ENCODE results near the gene MYH7. TPM values are rescaled to one million over a fixed set of nuclear protein-coding genes. Genes with fewer than 3 reads are reported as not detected.

The MYH7 gene
- total and polyA plus RNA-seq, 4 donors = 0.02 to 0.42 (median 0.04) TPM

GRCh38 chr14:23482823-23483148, 47.3 kb upstream of the MYH7 start:
- Histone ChIP-seq H3K27ac (ENCODE audit: low read depth in 1 of 2, low read length in 2 of 2) (no peak overlapping the region), H3K27me3 (ENCODE audit: control insufficient read depth in 4 of 4, insufficient read depth in 4 of 4, low read length in 3 of 4) (no peaks in the 10 kb centered on the region), H3K9ac (ENCODE audit: low read depth in 1 of 2, low read length in 2 of 2) (no peak overlapping the region), H3K4me3 (ENCODE audit: low read depth in 1 of 3, low read length in 3 of 3) (no peak overlapping the region), H3K4me1 (ENCODE audit: control insufficient read depth in 4 of 4, insufficient read depth in 4 of 4, low read length in 3 of 4) (no peaks in the 10 kb centered on the region), H3K9me3 (ENCODE audit: control insufficient read depth in 4 of 4, low read length in 3 of 4) (no peaks in the 10 kb centered on the region), H3K36me3 (ENCODE audit: control insufficient read depth in 4 of 4, insufficient read depth in 3 of 4, low read depth in 1 of 4, low read length in 3 of 4) (peaks cover 3 to 21% (median 6%) of the 10 kb centered on the region in 4 donors)
- no peak for TF ChIP-seq HNF4A (conservative IDR thresholded peaks at IDR 0.05)
- no peak for TF ChIP-seq ATF3 (IDR thresholded peaks at IDR 0.05)
- TF ChIP-seq JUND (IDR thresholded peaks at IDR 0.05) = no peak
- TF ChIP-seq MAX (IDR thresholded peaks at IDR 0.05) = no peak
- TF ChIP-seq FOXA2 (IDR thresholded peaks at IDR 0.05) = no peak
- TF ChIP-seq, protein P1, sequence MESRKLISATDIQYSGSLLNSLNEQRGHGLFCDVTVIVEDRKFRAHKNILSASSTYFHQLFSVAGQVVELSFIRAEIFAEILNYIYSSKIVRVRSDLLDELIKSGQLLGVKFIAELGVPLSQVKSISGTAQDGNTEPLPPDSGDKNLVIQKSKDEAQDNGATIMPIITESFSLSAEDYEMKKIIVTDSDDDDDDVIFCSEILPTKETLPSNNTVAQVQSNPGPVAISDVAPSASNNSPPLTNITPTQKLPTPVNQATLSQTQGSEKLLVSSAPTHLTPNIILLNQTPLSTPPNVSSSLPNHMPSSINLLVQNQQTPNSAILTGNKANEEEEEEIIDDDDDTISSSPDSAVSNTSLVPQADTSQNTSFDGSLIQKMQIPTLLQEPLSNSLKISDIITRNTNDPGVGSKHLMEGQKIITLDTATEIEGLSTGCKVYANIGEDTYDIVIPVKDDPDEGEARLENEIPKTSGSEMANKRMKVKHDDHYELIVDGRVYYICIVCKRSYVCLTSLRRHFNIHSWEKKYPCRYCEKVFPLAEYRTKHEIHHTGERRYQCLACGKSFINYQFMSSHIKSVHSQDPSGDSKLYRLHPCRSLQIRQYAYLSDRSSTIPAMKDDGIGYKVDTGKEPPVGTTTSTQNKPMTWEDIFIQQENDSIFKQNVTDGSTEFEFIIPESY (IDR thresholded peaks at IDR 0.05) = no peak
- TF ChIP-seq RXRA (IDR thresholded peaks at IDR 0.05) = no peak
- no peak for TF ChIP-seq YY1 (IDR thresholded peaks at IDR 0.05)
- TF ChIP-seq SP1 (IDR thresholded peaks at IDR 0.05) = no peak
- TF ChIP-seq RAD21 (IDR thresholded peaks at IDR 0.05) = no peak
- TF ChIP-seq NR2F2 (IDR thresholded peaks at IDR 0.05) = no peak
- DNase-seq (ENCODE audit: low spot score) = no peak

GRCh38 chr14:23481979-23482822, 46.7 kb upstream of the MYH7 start:
- Histone ChIP-seq H3K36me3 (ENCODE audit: control insufficient read depth in 4 of 4, insufficient read depth in 3 of 4, low read depth in 1 of 4, low read length in 3 of 4) (peaks cover 9 to 27% (median 11%) of the 10 kb centered on the region in 4 donors), H3K9me3 (ENCODE audit: control insufficient read depth in 4 of 4, low read length in 3 of 4) (no peaks in the 10 kb centered on the region), H3K9ac (ENCODE audit: low read depth in 1 of 2, low read length in 2 of 2) (no peak overlapping the region), H3K4me1 (ENCODE audit: control insufficient read depth in 4 of 4, insufficient read depth in 4 of 4, low read length in 3 of 4) (no peaks in the 10 kb centered on the region), H3K4me3 (ENCODE audit: low read depth in 1 of 3, low read length in 3 of 3) (no peak overlapping the region), H3K27ac (ENCODE audit: low read depth in 1 of 2, low read length in 2 of 2) (no peak overlapping the region), H3K27me3 (ENCODE audit: control insufficient read depth in 4 of 4, insufficient read depth in 4 of 4, low read length in 3 of 4) (no peaks in the 10 kb centered on the region)
- TF ChIP-seq HNF4A (conservative IDR thresholded peaks at IDR 0.05) (no peak), MAX (IDR thresholded peaks at IDR 0.05) (no peak), RAD21 (IDR thresholded peaks at IDR 0.05) (no peak), SP1 (IDR thresholded peaks at IDR 0.05) (no peak), JUND (IDR thresholded peaks at IDR 0.05) (no peak), EGR1 (IDR thresholded peaks at IDR 0.05; ENCODE audit: low read depth in 2 of 2) (no peak), FOXA2 (IDR thresholded peaks at IDR 0.05) (no peak), RXRA (IDR thresholded peaks at IDR 0.05) (no peak), FOXA1 (IDR thresholded peaks at IDR 0.05) (no peak), TAF1 (conservative IDR thresholded peaks at IDR 0.05) (no peak), GABPA (IDR thresholded peaks at IDR 0.05 in 1 of 2, conservative IDR thresholded peaks at IDR 0.05 in 1 of 2) (no peak), HNF4G (IDR thresholded peaks at IDR 0.05) (no peak), ATF3 (IDR thresholded peaks at IDR 0.05) (no peak), YY1 (IDR thresholded peaks at IDR 0.05) (no peak), NR2F2 (IDR thresholded peaks at IDR 0.05) (no peak)
- TF ChIP-seq, protein P2, sequence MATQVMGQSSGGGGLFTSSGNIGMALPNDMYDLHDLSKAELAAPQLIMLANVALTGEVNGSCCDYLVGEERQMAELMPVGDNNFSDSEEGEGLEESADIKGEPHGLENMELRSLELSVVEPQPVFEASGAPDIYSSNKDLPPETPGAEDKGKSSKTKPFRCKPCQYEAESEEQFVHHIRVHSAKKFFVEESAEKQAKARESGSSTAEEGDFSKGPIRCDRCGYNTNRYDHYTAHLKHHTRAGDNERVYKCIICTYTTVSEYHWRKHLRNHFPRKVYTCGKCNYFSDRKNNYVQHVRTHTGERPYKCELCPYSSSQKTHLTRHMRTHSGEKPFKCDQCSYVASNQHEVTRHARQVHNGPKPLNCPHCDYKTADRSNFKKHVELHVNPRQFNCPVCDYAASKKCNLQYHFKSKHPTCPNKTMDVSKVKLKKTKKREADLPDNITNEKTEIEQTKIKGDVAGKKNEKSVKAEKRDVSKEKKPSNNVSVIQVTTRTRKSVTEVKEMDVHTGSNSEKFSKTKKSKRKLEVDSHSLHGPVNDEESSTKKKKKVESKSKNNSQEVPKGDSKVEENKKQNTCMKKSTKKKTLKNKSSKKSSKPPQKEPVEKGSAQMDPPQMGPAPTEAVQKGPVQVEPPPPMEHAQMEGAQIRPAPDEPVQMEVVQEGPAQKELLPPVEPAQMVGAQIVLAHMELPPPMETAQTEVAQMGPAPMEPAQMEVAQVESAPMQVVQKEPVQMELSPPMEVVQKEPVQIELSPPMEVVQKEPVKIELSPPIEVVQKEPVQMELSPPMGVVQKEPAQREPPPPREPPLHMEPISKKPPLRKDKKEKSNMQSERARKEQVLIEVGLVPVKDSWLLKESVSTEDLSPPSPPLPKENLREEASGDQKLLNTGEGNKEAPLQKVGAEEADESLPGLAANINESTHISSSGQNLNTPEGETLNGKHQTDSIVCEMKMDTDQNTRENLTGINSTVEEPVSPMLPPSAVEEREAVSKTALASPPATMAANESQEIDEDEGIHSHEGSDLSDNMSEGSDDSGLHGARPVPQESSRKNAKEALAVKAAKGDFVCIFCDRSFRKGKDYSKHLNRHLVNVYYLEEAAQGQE (IDR thresholded peaks at IDR 0.05) = no peak
- TF ChIP-seq, protein P1 (IDR thresholded peaks at IDR 0.05) = no peak
- TF ChIP-seq, protein P3, sequence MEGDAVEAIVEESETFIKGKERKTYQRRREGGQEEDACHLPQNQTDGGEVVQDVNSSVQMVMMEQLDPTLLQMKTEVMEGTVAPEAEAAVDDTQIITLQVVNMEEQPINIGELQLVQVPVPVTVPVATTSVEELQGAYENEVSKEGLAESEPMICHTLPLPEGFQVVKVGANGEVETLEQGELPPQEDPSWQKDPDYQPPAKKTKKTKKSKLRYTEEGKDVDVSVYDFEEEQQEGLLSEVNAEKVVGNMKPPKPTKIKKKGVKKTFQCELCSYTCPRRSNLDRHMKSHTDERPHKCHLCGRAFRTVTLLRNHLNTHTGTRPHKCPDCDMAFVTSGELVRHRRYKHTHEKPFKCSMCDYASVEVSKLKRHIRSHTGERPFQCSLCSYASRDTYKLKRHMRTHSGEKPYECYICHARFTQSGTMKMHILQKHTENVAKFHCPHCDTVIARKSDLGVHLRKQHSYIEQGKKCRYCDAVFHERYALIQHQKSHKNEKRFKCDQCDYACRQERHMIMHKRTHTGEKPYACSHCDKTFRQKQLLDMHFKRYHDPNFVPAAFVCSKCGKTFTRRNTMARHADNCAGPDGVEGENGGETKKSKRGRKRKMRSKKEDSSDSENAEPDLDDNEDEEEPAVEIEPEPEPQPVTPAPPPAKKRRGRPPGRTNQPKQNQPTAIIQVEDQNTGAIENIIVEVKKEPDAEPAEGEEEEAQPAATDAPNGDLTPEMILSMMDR (IDR thresholded peaks at IDR 0.05; ENCODE audit: low read depth, low read length, missing input control) = no peak
- no peak for DNase-seq (ENCODE audit: low spot score)
- WGBS = 78% methylated on average over 7 of the region's 7 CpGs
